GM12878 (cell line): ENCODE results near the gene IFNL2.

ENCODE experiments used
- BHLHE40 ChIP-seq, 2 experiments: fragments of 450-650 bp in 1 of 2; IDR thresholded peaks; 2 replicates each; pipeline ENCODE4 v1.6.1; 2011 to 2017; ENCODE audit warnings: low read depth in 2 of 2, borderline replicate concordance in 1 of 2, improper control_type of control experiment in 1 of 2, low read length in 1 of 2, mild to moderate bottlenecking in 1 of 2
- CEBPB ChIP-seq, 2 experiments: fragments of 150-350 bp in 1 of 2; IDR thresholded peaks; 2 replicates each; pipeline ENCODE4 v1.6.1; 2012 to 2014; ENCODE audit warnings: low read depth in 2 of 2, low read length in 2 of 2, borderline replicate concordance in 1 of 2, inconsistent platforms in 1 of 2
- CTCF ChIP-seq, 3 experiments: IDR thresholded peaks in 2 of 3; conservative IDR thresholded peaks in 1 of 3; 2 replicates each; pipeline ENCODE4 v1.5.1; 2011; ENCODE audit warnings: low read depth in 3 of 3, low read length in 3 of 3, mild to moderate bottlenecking in 3 of 3, control low read depth in 2 of 3, moderate library complexity in 2 of 3, inconsistent platforms in 1 of 3, mixed read lengths in 1 of 3; ENCODE audit not compliant: control insufficient read depth in 2 of 3, insufficient read depth in 1 of 3; ENCODE audit errors: extremely low read depth in 1 of 3
- ESRRA ChIP-seq: IDR thresholded peaks from 2 replicates; pipeline ENCODE4 v1.6.1; 2012; ENCODE audit warnings: mild to moderate bottlenecking, low read length, improper control_type of control experiment
- HDAC2 ChIP-seq: fragments of 200-600 bp; sonication (generic); IDR thresholded peaks from 2 replicates; pipeline ENCODE4 v1.6.1; 2017
- LARP7 ChIP-seq: fragments of 450-650 bp; IDR thresholded peaks from 2 replicates; pipeline ENCODE4 v1.6.1; 2017; ENCODE audit warnings: mild to moderate bottlenecking
- POLR2AphosphoS5 ChIP-seq: IDR thresholded peaks from 2 replicates; pipeline ENCODE4 v1.6.1; 2011; ENCODE audit warnings: mild to moderate bottlenecking, low read length, inconsistent platforms
- RBBP5 ChIP-seq: fragments of 200-600 bp; sonication (generic); conservative IDR thresholded peaks from 2 replicates; pipeline ENCODE4 v1.6.1; 2016
- SP1 ChIP-seq: IDR thresholded peaks from one replicate; pipeline ENCODE4 v1.6.1; 2011; ENCODE audit warnings: low read depth, low read length

GRCh38 chr19:39261704-39262103 is 6.5 kb upstream of the IFNL2 start:
- TF ChIP-seq CTCF (IDR thresholded peaks at IDR 0.05 in 2 of 3, conservative IDR thresholded peaks at IDR 0.05 in 1 of 3; ENCODE audit: control insufficient read depth in 2 of 3, extremely low read depth in 1 of 3, insufficient read depth in 1 of 3, low read depth in 3 of 3, low read length in 3 of 3): no peak
- no peak for TF ChIP-seq SP1
- no peak for TF ChIP-seq CEBPB (IDR thresholded peaks at IDR 0.05; ENCODE audit: borderline replicate concordance in 1 of 2, low read depth in 2 of 2, low read length in 2 of 2)
- TF ChIP-seq ESRRA: no peak
- TF ChIP-seq RBBP5: no peak
- TF ChIP-seq LARP7: no peak
- TF ChIP-seq POLR2AphosphoS5: no peak
- TF ChIP-seq BHLHE40 (IDR thresholded peaks at IDR 0.05; ENCODE audit: borderline replicate concordance in 1 of 2, low read depth in 2 of 2, low read length in 1 of 2): no peak
- no peak for TF ChIP-seq HDAC2
